ENCODE measurements around the gene ANKZF1.
"Not testable (repeated sequence)": the region's sequence is repeated elsewhere in the genome, so short reads cannot be mapped to it uniquely, and the experiment has no call there.

Gene ANKZF1

DNA sequence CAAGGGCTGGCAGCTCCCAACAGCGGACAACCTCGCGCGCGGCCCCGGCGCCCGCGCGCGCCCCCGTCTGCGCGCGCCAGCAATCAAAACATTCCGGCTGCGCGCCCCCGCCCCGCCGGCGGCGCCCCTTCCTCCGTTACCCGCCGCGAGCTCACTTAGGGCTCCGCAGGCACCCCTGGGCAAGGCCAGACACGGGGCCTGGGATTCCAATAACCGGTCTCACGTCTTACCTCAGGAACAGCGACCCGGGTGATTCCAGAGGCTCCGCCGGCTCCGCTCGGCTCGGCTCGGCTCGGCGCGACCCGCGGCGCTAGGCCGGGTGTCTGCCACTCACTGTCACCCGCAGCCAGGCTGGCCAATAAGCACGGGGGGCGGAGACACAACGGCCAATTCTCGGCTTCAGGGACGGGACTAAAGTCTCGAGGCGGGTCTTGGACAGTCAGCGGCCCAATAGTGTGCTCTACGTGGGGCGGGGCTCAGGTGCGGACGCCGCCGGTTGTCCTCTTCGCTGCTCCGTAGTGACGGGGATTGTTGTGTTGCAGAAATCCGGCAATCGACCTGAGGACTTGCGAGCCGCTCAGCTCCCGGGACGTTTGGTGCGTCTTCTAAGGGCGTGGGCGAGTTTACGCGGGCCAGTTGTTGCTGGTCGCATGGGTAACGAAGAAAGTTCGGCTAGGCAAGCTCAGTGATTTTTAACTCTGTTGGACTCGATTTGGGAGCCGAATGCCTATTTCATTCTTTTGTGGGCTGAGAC is at the start of gene ANKZF1, which contains the start of gene ATG9A:
Gene ANKZF1, plus strand, starts transcription at position 502 of the 754 bp plus-strand sequence. CDS start 452 bp downstream, outside the sequence.
Gene ATG9A, minus strand, starts transcription at position 332 of the 754 bp plus-strand sequence. CDS start 1,612 bp downstream, outside the sequence.
- DNase-seq (ENCODE audit: low read depth in 3 of 3): peak; percentile 89 to 97 (median 95)

DNA sequence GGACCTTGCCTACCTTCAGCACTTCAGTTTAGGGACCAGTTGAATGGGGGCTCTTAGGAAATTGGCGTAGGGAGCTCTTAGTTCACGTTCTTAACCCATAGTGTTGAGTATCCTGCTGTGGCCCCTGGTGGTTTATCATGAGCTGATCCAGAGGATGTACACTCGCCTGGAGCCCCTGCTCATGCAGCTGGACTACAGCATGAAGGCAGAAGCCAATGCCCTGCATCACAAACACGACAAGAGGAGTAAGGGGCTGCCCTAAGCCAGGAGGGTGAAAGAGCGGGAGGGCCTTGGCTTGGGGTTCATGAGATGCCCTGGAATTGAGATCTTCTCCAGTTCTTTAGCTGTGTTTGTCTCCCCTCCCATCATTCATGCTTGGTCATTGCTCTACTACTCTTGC is 48.6 kb upstream of the ANKZF1 start:
- no peak for DNase-seq (ENCODE audit: low read depth in 3 of 3)

- no peak for DNase-seq (ENCODE audit: low read depth in 3 of 3)
These were observed 48.1 kb upstream of the ANKZF1 start for GRCh38 chr2:219181531-219181930.

- no peak for DNase-seq (ENCODE audit: low read depth in 3 of 3)
These were observed 47.1 kb upstream of the ANKZF1 start for GRCh38 chr2:219182331-219183150.

DNA sequence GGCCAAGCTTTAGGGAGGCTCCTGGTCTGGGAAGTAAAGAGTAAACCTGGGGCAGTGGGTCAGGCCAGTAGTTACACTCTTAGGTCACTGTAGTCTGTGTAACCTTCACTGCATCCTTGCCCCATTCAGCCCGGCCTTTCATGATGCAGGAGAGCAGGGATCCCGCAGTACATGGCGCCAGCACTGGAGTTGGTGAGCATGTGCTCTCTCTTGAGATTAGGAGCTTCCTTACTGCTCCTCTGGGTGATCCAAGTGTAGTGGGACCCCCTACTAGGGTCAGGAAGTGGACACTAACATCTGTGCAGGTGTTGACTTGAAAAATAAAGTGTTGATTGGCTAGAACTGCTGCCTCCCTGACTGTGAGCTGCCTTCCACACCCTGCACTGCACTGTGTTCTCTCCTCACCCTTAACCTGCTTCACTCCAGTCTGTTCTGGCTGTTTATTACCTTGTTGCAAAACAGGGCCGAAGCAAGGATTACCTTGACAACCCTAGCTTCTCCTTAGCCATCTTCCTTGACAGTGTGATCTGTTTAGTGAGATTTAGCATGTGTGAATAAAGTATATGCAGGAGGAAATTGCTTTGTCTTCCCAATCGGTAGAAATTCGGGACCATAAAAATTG is 46.3 kb upstream of the ANKZF1 start:
- no peak for DNase-seq (ENCODE audit: low read depth in 3 of 3)

DNA sequence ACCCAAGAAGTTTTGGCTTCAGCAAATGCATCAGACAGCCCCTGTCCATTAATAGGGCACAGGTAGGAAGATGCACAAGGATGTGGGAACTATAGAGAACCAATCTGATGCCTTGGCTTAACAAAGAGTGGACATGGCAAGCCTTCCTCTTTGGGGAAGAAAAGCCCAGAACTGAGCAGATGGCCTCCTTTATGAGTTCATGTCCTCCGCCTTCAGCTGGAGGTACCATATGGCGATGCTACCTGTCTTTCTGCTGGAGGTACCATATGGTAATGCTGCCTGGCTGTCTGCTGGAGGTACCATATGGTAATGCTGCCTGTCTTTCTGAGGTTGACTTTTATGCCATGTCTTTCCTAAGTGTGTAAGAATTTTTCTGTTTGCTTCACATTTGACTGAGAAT is 45.5 kb upstream of the ANKZF1 start:
- no peak for DNase-seq (ENCODE audit: low read depth in 3 of 3)

GRCh38 chr2:219186754-219187456 is 42.7 kb upstream of the ANKZF1 start:
- no peak for DNase-seq (ENCODE audit: low read depth in 3 of 3)

- no peak for DNase-seq (ENCODE audit: low read depth in 3 of 3)
These were observed 32.2 kb upstream of the ANKZF1 start for GRCh38 chr2:219197388-219197787.

DNA sequence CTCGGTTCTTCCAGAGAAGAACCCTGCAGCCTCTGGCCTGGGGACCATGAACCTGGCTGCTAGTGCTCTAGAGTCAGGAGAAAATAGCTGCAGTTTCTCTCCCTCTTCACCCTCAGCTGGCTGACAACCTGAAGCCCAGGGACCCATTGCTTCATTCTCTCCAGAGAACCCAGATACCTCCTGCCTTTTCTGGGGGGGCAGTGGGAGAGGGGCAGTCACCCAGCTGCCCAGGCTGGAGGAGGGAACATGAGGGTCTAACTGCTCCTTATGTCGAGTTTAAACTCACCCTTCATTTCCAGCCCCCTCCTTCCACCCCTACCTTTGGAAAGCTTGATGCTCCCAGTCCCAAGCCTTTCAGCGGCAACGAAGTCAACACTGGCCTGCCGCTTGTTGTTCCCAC is 30.6 kb upstream of the ANKZF1 start:
- no peak for DNase-seq (ENCODE audit: low read depth in 3 of 3)

DNA sequence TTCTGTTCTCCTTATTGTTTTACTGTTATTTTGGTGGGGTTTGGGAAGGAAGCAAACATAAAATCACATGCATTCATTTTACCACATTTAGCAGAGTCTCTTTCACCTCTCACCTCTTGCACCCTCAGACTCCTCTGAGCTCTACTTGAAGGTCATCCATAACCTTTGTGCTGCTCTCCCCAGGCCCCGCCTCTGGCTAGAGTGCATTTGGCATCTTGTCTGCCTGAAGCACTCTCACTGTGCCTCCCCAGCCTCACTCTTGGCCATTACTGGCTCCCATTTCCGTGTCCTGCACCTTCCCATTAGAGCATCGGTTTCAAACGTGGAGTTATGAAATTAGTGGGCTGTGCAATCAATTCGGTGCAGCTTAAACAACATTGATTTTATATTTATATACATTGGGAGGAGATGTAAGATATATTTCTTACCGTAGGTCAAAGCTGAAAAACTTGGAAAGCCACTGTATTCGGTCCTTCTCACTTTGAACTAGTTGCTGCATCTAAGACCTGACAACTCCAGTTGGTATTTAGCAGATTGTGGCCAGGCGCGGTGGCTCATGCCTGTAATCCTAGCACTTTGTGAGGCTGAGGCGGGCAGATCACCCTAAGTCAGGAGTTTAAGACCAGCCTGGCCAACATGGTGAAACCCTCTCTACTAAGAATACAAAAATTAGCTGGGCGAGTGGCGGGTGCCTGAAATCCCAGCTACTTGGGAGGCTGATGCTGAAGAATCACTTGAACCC is 30.0 kb upstream of the ANKZF1 start:
- no peak for DNase-seq (ENCODE audit: low read depth in 3 of 3)

DNA sequence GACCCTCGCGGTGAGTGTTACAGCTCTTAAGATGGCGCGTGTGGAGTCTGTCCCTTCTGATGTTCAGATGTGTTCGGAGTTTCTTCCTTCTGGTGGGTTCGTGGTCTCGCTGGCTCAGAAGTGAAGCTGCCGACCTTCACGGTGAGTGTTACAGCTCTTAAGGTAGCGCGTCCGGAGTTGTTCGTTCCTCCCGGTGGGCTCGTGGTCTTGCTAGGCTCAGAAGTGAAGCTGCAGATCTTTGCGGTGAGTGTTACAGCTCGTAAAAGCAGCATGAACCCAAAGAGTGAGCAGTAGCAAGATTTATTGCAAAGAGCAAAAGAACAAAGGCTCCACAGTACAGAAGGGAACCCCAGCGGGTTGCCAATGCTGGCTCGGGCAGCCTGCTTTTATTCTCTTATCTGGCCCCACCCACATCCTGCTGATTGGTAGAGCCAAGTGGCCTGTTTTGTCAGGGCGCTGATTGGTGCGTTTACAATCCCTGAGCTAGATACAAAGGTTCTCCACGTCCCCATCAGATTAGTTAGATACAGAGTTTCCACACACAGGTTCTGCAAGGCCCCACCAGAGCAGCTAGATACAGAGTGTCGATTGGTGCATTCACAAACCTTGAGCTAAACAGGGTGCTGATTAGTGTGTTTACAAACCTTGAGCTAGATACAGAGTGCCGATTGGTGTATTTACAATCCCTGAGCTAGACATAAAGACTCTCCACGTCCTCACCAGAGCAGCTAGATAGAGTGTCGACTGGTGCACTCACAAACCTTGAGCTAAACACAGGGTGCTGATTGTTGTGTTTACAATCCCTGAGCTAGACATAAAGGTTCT is 28.9 kb upstream of the ANKZF1 start:
- DNase-seq (ENCODE audit: low read depth in 3 of 3): not testable (repeated sequence)

GRCh38 chr2:219201331-219201730 is 28.3 kb upstream of the ANKZF1 start:
- DNase-seq (ENCODE audit: low read depth in 3 of 3): not testable (repeated sequence)

DNA sequence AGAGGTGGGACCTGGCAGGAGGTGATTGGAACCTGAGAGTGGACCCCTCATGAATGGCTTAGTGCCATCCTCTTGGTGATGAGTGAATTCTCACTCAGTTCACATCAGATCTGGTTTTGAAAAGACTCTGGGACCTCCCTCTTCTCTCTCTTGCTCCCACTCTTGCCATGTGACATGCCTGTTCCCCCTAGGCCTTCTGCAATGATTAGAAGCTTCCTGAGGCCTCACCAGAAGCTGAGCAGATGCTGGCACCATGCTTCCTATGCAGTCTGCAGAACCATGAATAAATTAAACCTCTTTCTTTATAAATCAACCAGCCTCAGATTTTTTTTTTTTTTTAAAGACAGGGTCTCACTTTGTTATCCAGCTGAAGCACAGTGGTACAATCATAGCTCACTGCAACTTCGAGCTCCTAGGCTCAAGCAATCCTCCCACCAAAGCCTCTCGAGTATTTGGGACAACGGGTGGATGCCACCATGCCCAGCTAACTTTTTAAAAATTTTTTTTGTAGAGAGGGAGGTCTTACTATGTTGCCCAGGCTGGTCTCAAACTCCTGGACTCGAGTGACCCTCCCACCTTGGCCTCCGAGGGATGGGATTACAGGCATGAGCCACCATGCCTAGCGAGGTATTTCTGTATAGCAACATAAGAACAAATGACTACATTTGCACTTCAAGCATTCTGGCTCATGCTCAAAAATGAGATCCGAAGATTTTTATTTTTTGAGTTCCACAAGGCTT is 25.0 kb upstream of the ANKZF1 start:
- DNase-seq (ENCODE audit: low read depth in 3 of 3): no peak

DNA sequence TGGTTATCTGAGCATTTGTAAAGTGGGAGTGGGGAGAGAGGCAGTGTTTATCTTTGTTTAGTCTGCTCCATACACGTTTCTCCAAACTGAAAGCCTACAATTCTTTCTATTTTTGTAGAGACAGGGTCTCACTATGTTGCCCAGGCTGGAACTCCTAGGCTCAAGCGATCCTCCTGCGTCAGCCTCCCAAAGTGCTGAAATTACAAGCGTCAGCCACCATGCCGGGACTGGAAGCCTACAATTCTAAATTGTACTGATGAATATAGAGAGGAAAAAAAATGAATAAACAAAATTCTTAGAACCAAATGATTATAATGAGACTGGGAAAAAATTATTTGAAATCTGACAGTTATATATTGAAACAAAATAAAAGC is 24.5 kb upstream of the ANKZF1 start:
- no peak for DNase-seq (ENCODE audit: low read depth in 3 of 3)

- no peak for DNase-seq (ENCODE audit: low read depth in 3 of 3)
These were observed 23.7 kb upstream of the ANKZF1 start for GRCh38 chr2:219205981-219206327.

GRCh38 chr2:219206328-219207133 is 23.1 kb upstream of the ANKZF1 start, which contains the start of gene ZFAND2B:
Gene ZFAND2B, plus strand, starts transcription at chr2:219206782. Its CDS starts 206 bp downstream, at chr2:219206988.
- peak; percentile 89 to 93 (median 91) for DNase-seq (ENCODE audit: low read depth in 3 of 3)

GRCh38 chr2:219207134-219207883 is 22.3 kb upstream of the ANKZF1 start:
- DNase-seq (ENCODE audit: low read depth in 3 of 3): no peak
